Stimulated activated CD4-positive, alpha-beta T cell treated with anti-CD3 and anti-CD28 coated beads, Interleukin-1b, Interleukin-23, amount 100 ng/mL, for 48 hours (primary cell): ENCODE data around the gene CNN2.
"Not testable (repeated sequence)": the region's sequence is repeated elsewhere in the genome, so short reads cannot be mapped to it uniquely, and the experiment has no call there.

ENCODE experiments used
- DNase-seq: peaks from one replicate; pipeline ENCODE4 v3.0.0-alpha.2; 2020

The CNN2 gene

GRCh38 chr19:1012334-1012733, 14.1 kb upstream of the CNN2 start:
- DNase-seq: no peak

GRCh38 chr19:1013218-1013617, 13.2 kb upstream of the CNN2 start:
- DNase-seq: no peak

- no peak for DNase-seq
These were observed 12.0 kb upstream of the CNN2 start for GRCh38 chr19:1014161-1015060.

- no peak for DNase-seq
These were observed 11.2 kb upstream of the CNN2 start for GRCh38 chr19:1015061-1015781.

- no peak for DNase-seq
These were observed 10.4 kb upstream of the CNN2 start for GRCh38 chr19:1015782-1016646.

- DNase-seq: no peak
These were observed 9.7 kb upstream of the CNN2 start for GRCh38 chr19:1016647-1017114.

GRCh38 chr19:1017115-1017905, 9.1 kb upstream of the CNN2 start:
- DNase-seq: no peak

- no peak for DNase-seq
These were observed 8.5 kb upstream of the CNN2 start for GRCh38 chr19:1017906-1018305.

- no peak for DNase-seq
These were observed 8.0 kb upstream of the CNN2 start for GRCh38 chr19:1018393-1018792.

GRCh38 chr19:1018932-1019615, 7.3 kb upstream of the CNN2 start:
- no peak for DNase-seq

- DNase-seq: no peak
These were observed 6.8 kb upstream of the CNN2 start for GRCh38 chr19:1019616-1019961.

- no peak for DNase-seq
These were observed 6.2 kb upstream of the CNN2 start for GRCh38 chr19:1019980-1020867.

- peak; percentile 97 for DNase-seq
These were observed 5.5 kb upstream of the CNN2 start, which contains the start of gene TMEM259 for GRCh38 chr19:1020868-1021425. TMEM259 (minus strand) TSS chr19:1021123; CDS start chr19:1020996, 127 bp downstream.

- DNase-seq: not testable (repeated sequence)
These were observed 2.6 kb upstream of the CNN2 start for GRCh38 chr19:1023883-1024188.

GRCh38 chr19:1025080-1025479, 1.3 kb upstream of the CNN2 start:
- DNase-seq: not testable (repeated sequence)

GRCh38 chr19:1026783-1027649, 608 bp downstream of the CNN2 start:
- peak; percentile 28 for DNase-seq

- no peak for DNase-seq
These were observed 1.2 kb downstream of the CNN2 start for GRCh38 chr19:1027650-1028061.

- DNase-seq: peak; percentile 49
These were observed 1.9 kb downstream of the CNN2 start for GRCh38 chr19:1028062-1028926.
